GM19351 (cell line): ENCODE data around the gene EPHX1.
"Not testable (repeated sequence)": the region's sequence is repeated elsewhere in the genome, so short reads cannot be mapped to it uniquely, and the experiment has no call there.

Experiments
- ATAC-seq: cut with Tn5 transposase; IDR thresholded peaks from one replicate; pipeline ENCODE4 v1.9.1; 2021; ENCODE audit warnings: mild to moderate bottlenecking, moderate library complexity; ENCODE audit not compliant: unreplicated experiment

EPHX1 gene

DNA sequence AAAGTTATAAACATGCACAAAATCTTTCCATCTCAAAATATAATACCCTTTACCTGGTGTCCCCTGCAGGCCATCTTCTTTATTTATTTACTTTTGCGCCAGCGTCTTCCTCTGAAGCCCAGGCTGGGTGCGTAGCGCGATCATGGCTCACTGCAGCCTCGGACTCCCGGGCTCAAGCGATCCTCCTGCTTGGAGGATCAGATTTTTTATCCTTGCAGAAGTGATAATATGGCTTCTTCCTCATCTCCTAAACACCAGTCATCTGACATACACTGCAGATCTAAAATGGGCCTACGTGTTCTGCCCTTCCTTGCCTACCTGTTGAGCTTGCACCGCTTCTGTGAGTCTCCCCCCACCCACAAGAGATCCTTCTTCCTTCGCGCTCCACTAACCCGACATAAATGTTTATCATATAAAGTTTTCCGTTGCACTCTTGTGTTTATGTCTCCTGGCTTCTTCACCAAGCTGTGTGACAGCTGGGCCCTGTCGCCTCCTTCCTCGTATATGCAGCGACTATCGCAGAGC is 32.8 kb upstream of the EPHX1 start:
- ATAC-seq, result peak; percentile 20

- ATAC-seq, result peak; percentile 98
Observed at GRCh38 chr1:225777583-225778336, 32.2 kb upstream of the EPHX1 start, which contains the start of gene SRP9. SRP9 (plus strand) TSS chr1:225777826; CDS start chr1:225777941, 115 bp downstream.

DNA sequence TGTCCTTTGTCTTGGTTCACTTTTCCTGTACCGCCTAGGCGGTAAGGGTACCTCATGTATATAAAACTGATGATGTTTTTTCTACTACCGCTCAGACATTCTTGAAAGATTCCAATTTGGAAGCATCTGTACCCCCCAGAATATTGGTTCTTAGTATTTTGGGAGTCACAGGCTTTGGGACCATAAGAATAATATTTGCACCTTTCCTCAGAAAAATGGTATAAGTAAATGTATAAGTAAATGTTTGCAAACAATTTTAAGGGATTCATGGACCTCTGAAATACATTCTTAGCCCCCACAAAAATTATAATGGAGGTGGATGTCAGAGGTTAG is 31.6 kb upstream of the EPHX1 start:
- ATAC-seq, result no peak

GRCh38 chr1:225779165-225779564 is 30.8 kb upstream of the EPHX1 start:
- not testable (repeated sequence) for ATAC-seq

GRCh38 chr1:225780134-225780533 is 29.8 kb upstream of the EPHX1 start:
- no peak for ATAC-seq

GRCh38 chr1:225780630-225781029 is 29.3 kb upstream of the EPHX1 start:
- ATAC-seq, result no peak

- ATAC-seq, result not testable (repeated sequence)
Observed at GRCh38 chr1:225789142-225789541, 20.8 kb upstream of the EPHX1 start.

DNA sequence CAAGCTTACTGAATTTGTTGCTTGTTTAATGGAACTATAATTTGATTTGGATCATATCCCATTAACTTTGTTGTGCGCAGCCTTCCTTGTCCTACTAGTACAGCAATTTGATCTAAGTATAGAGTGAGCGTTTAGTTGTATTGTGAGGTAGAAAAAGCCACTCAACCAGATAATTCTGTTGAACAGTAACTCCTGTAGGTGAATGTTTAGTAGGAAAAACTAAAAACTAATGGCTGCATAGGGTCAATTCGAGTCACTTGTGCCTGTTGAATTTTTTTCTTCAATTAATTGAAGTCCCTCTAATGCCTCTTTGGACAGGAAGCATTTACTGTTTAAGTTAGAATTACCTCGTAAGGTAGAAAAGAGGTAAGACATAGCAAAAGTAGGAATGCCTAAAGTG is 15.0 kb upstream of the EPHX1 start:
- ATAC-seq, result no peak

DNA sequence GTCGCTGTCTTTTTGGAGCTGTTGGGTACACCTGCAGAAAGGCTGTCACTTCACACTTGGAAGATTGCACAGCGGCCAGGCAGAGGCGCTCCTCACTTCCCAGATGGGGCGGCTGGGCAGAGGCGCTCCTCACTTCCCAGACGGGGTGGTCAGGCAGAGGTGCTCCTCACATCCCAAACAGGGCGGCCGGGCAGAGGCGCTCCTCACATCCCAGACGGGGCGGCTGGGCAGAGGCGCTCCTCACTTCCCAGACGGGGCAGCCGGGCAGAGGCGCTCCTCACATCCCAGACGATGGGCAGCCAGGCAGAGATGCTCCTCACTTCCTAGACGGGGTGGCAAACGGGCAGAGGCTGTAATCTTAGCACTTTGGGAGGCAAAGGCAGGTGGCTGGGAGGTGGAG is 13.8 kb upstream of the EPHX1 start:
- ATAC-seq, result not testable (repeated sequence)

GRCh38 chr1:225801146-225801545 is 8.8 kb upstream of the EPHX1 start:
- ATAC-seq, result not testable (repeated sequence)

DNA sequence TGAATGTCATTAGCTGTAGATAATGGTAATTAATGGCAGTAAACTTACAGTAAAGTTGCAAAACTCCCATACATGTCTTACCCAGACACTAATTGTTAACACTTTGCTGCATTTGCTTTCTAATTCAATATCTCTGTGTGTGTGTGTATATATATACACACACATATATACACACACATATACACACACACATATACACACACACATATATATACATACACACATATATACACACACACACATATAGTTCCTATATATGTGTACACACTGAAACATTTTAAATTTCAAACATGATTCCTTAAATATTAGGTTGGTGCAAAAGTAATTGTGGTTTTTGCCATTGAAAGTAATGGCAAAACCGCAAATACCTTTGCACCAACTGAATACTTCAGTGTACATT is 3.7 kb upstream of the EPHX1 start:
- no peak for ATAC-seq

- not testable (repeated sequence) for ATAC-seq
Observed at GRCh38 chr1:225806736-225807135, 3.2 kb upstream of the EPHX1 start.

DNA sequence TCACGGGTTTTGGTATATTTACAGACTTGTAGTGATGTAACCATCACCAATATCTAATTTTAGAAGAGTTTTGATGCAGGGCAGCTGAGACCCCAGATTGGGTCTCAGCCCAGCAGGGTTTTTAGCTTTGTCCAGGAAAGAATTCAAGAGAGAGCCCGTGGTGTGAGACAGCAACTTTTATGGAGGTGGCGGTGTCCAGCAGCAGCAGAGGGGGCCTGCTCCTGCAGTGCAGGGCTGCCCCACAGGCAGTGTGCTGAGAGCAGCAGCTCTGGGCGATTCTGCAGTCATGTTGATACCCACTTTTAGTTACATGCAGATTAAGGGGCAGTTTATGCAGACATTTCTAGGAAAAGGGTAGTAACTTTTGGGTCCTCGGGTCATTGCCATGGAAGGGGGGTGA is 1.8 kb upstream of the EPHX1 start:
- ATAC-seq, result no peak

- not testable (repeated sequence) for ATAC-seq
Observed at GRCh38 chr1:225810579-225811538, 935 bp downstream of the EPHX1 start.

- ATAC-seq, result no peak
Observed at GRCh38 chr1:225811622-225812487, 1.9 kb downstream of the EPHX1 start.

GRCh38 chr1:225812488-225813213 is 2.7 kb downstream of the EPHX1 start:
- ATAC-seq, result no peak

GRCh38 chr1:225813214-225813964 is 3.5 kb downstream of the EPHX1 start:
- ATAC-seq, result no peak

- ATAC-seq, result no peak
Observed at GRCh38 chr1:225814381-225814780, 4.5 kb downstream of the EPHX1 start.

DNA sequence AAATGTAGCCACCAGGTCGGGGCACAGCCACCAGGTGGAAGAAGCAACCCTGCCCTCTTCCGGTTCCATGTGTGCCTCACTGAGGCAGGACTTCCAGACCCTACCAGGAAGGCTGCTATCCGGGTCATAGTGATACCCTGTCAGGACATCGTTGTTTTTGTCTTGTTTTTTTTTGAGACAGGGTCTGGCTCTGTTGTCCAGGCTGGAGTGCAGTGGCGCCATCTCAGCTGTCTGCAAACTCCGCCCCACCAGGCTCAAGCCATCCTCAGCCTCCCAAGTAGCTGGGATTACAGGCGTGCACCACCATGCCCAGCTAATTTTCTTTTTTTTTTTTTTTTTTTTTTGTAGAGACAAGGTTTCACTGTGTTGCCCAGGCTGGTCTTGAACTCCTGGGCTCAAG is 5.2 kb downstream of the EPHX1 start:
- not testable (repeated sequence) for ATAC-seq
